AG10803 (cell line): ENCODE results near the gene HOXB1.
"Not testable (repeated sequence)": the region's sequence is repeated elsewhere in the genome, so short reads cannot be mapped to it uniquely, and the experiment has no call there.

ENCODE experiments used
- DNase-seq: peaks from one replicate; pipeline ENCODE4 v3.0.0; 2010; ENCODE audit warnings: low read depth
- H3K4me3 ChIP-seq: 2 replicates; pipeline ENCODE4 v1.5.1; 2011; ENCODE audit warnings: mild to moderate bottlenecking, low read length, control low read depth
- TF ChIP-seq, protein P1 (sequence below): conservative IDR thresholded peaks from 2 replicates; pipeline ENCODE4 v1.5.1; 2011; ENCODE audit warnings: mild to moderate bottlenecking, low read length, control low read depth, inconsistent platforms

The HOXB1 gene

DNA sequence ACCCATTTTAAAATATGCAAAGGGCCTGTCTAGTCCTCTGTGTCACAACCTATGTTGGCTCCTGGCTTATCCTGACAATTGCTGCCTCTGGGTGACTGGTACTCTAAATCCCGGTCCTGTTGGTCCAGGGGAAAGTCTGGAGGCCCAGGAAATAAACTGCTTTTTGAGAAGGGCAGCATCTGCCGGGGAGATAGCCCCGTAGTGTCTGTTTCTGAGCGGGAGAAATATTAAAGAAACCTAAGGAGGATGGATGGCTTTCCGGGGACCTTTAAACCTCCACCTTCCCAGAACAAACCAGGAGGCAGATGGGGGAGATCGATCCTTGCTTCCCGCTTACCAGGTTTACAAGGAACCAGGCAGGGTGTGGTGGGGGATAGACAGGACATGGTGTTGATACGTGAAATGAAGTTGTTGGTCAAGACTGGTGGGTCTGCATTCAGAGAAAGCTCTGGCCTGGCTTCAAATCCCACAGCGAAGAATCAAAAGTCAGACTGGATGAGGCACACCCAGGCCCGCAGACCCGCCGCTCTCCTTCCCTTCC lies 10.3 kb upstream of the HOXB1 start:
- TF ChIP-seq, protein P1, sequence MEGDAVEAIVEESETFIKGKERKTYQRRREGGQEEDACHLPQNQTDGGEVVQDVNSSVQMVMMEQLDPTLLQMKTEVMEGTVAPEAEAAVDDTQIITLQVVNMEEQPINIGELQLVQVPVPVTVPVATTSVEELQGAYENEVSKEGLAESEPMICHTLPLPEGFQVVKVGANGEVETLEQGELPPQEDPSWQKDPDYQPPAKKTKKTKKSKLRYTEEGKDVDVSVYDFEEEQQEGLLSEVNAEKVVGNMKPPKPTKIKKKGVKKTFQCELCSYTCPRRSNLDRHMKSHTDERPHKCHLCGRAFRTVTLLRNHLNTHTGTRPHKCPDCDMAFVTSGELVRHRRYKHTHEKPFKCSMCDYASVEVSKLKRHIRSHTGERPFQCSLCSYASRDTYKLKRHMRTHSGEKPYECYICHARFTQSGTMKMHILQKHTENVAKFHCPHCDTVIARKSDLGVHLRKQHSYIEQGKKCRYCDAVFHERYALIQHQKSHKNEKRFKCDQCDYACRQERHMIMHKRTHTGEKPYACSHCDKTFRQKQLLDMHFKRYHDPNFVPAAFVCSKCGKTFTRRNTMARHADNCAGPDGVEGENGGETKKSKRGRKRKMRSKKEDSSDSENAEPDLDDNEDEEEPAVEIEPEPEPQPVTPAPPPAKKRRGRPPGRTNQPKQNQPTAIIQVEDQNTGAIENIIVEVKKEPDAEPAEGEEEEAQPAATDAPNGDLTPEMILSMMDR = no peak
- H3K4me3 ChIP-seq = peak overlapping the region; percentile 93
- DNase-seq = no peak

DNA sequence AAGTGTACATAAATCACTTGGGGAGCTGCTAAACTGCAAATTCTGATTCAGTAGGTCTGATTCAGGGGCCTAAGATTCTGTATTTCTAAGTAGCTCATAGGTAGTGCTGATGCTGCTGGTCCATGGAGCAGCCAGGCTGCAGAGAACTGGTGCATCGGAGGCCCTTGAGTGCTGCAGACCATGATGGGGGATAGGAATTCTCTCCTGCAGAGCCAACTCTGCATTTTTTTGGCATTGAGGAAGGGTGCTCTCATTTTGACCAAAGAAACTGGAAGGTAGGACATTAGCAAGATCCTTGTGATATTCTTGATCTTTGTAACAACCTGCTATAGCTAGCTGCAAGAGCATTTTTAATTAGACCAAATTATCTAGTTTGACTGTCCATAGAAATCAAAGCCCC lies 9.4 kb upstream of the HOXB1 start:
- DNase-seq = no peak
- no peak overlapping the region for H3K4me3 ChIP-seq
- TF ChIP-seq, protein P1 = no peak

DNA sequence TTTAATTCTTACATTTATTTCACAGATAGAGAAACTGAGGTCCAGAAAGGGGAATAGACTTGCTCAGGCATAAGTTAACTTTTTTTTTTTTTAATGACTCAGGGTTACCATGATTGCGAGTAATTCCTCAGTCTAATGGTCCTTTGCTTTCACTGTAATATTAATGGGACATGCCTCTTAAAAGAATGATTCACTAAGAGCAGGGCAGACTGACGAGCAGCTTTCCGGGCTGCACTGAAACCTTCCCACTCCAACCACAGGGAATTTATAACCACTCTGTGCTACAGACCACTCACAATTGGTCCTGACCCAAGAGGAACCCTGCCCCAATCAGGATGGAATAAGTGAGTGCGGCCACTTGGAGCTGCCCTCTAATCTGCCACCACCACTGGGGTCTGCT lies 8.4 kb upstream of the HOXB1 start:
- TF ChIP-seq, protein P1 = no peak
- no peak overlapping the region for H3K4me3 ChIP-seq
- DNase-seq = peak; percentile 85

DNA sequence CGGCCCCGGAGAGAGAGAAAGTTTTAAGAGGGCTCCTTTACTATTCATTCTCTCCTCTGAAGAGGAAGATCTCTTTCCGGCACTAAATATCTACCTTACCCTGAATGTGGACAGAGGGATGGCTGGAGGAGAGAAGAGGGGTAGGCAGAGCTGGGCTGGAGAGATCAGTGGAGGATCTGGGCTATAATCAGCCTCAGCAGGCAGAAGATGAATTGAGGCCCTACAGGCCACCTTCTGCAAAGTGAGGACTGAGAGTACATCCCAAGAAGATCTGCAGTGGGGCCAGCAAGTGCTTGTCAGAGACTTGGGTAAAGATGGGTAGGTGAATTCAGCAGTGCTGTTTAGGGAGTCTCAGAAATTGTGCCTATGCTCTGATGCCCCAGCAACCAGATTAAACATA lies 6.5 kb upstream of the HOXB1 start:
- TF ChIP-seq, protein P1 = no peak
- no peak overlapping the region for H3K4me3 ChIP-seq
- DNase-seq = no peak

DNA sequence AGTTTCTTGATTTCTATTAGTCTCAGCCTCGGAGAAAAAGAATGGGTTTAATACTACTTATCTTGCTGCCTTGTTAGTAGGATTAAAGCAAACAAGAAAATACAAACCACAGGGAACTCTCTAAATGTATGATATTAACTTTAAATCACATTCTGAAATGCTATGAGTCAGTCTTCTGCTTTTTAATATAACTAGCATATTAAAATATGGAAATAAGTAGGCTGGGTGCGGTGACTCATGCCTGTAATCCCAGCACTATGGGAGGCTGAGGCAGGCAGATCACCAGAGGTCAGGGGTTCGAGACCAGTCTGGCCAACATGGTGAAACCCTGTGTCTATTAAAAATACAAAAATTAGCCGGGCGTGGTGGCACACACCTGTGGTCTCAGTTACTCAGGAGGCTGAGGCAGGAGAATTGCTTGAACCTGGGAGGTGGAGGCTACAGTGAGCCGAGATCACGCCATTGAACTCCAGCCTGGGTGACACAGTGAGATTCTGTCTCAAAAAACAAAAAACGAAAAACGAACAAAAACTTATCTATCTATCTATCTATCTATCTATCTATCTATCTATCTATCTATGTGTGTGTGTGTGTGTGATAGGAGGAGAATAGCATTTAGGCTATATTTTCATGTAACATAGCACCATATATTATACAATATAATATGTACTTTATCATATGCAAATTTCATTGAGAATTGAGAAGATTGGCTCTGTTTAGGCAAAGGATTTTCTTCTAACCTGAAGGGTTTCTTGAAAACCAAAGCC lies 5.2 kb upstream of the HOXB1 start:
- DNase-seq, H3K4me3 ChIP-seq: not testable (repeated sequence)

DNA sequence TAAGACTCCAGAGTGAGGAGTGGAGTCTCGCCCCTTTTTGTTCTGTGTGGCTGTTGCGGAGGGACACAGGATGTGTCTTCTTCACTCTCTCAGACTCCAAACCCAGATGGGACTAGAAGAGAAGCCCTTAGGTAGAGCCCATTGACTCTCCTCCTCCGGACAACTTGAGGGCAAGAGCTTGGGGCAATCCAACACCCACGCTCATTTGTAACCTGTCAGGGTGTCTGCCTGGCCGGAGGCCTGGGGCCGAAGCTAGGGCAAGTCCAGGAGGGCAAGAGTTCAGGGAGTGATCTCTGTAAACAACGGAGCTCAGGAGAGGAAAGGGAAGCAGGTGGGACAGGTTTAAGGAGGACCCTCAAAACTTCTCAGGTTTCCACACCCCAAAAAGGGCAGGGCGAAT lies 1.4 kb upstream of the HOXB1 start:
- DNase-seq = no peak
- TF ChIP-seq, protein P1 = no peak
- no peak overlapping the region for H3K4me3 ChIP-seq

DNA sequence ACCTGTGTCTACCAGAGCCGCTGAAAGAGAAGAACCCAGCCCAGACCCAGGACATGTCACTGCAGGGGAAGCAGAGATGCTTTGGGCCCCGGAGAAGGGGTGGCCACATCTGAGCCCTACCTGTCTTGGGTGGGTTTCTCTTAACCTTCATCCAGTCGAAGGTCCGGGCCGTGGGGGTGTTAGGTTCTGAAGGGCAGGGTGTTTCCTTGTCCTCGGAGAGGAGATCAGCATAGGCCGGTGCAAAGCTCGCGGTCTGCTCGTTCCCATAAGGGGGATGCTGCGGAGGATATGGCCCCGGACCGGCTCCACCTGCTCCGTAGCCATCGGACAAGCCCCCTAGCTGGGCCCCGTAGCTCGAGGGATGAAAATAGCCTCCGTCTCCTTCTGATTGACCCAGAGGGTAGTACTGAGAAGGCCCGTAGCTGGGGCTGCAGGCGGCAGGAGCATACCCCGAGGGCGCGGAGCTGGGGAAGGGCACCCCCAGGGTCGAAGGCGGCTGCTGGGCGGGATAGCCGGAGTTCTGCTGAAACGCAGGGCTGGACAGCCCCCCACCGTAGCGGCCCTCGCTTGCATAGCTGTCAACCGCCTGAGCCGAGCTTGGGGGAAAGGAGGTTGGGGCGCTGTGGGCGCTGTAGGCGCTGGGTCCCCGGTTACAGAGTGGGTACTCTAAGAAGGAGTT lies 464 bp downstream of the HOXB1 start:
- TF ChIP-seq, protein P1 = no peak
- DNase-seq = no peak
- H3K4me3 ChIP-seq = no peak overlapping the region
